A549 (cell line): Measurements from ENCODE around the gene LAMP1. TPM values are rescaled to one million over a fixed set of nuclear protein-coding genes. Genes with fewer than 3 reads are reported as not detected.
A peak's percentile ranks its signal among the peaks of the same experiment; 100 is the strongest.

Experiments
- ATAC-seq, 2 experiments: fragments of 200-7000 bp in 1 of 2; fragments of >200 bp in 1 of 2; cut with Nextera tagmentation in 1 of 2; cut with Tn5 transposase in 1 of 2; 3 replicates each; pipeline versions ENCODE4 v1.8.0 to v1.9.1; 2018 to 2020; ENCODE audit warnings: mild to moderate bottlenecking in 1 of 2, moderate library complexity in 1 of 2
- CTCF ChIA-PET: fragments of 300-600 bp; sonication (Branson Sonifier 250); formaldehyde crosslinking; extraction: SDS; loops from one replicate; lab custom pipeline; 2021; ENCODE audit warnings: antibody characterized with exemption, inconsistent platforms; lab: Yijun Ruan, JAX
- POLR2A ChIA-PET: fragments of 350-600 bp; formaldehyde crosslinking; extraction: SDS; loops from one replicate; lab custom pipeline; 2021; ENCODE audit warnings: antibody characterized with exemption, inconsistent platforms; lab: Yijun Ruan, JAX
- DNase-seq, 2 experiments: peaks; one replicate each; pipeline versions ENCODE4 v3.0.0 to v3.0.0-alpha.2; 2011 to 2016; ENCODE audit warnings: low read depth in 1 of 2, low spot score in 1 of 2
- FAIRE-seq: peaks from 2 replicates; lab custom pipeline; 2011; peaks lifted over from hg19 to GRCh38; lab: Jason Lieb, UNC
- H3K27ac ChIP-seq, 2 experiments: fragments of >200 bp; sonication (Bioruptor Twin); formaldehyde crosslinking; 3 replicates each; pipeline ENCODE4 v1.5.1; 2016 to 2017
- H3K4me1 ChIP-seq: fragments of >200 bp; sonication (Bioruptor Twin); formaldehyde crosslinking; 3 replicates; pipeline ENCODE4 v1.6.1; 2016
- H3K4me2 ChIP-seq: fragments of >200 bp; sonication (Bioruptor Twin); formaldehyde crosslinking; 3 replicates; pipeline ENCODE4 v1.6.1; 2016
- H3K4me3 ChIP-seq: fragments of >200 bp; sonication (Bioruptor Twin); formaldehyde crosslinking; 3 replicates; pipeline ENCODE4 v1.5.1; 2016
- H3K9me3 ChIP-seq: fragments of >200 bp; sonication (Bioruptor Twin); formaldehyde crosslinking; 3 replicates; pipeline ENCODE4 v1.6.1; 2016
- BHLHE40 ChIP-seq: IDR thresholded peaks from 2 replicates; pipeline ENCODE4 v1.6.1; 2012; ENCODE audit warnings: low read depth, low read length, inconsistent platforms
- CBX2 ChIP-seq: fragments of 200-600 bp; sonication (generic); IDR thresholded peaks from 2 replicates; pipeline ENCODE4 v1.6.1; 2016; ENCODE audit warnings: low read depth, mild to moderate bottlenecking, borderline replicate concordance
- CHD2 ChIP-seq: fragments of 150-350 bp; IDR thresholded peaks from 2 replicates; pipeline ENCODE4 v1.6.1; 2014; ENCODE audit warnings: low read length; ENCODE audit not compliant: partially characterized antibody
- CHD4 ChIP-seq: fragments of 200-600 bp; sonication (generic); IDR thresholded peaks from 2 replicates; pipeline ENCODE4 v1.6.1; 2016; ENCODE audit warnings: antibody characterized with exemption, mild to moderate bottlenecking, borderline replicate concordance
- CTCF ChIP-seq: fragments of >200 bp; sonication (Bioruptor Twin); formaldehyde crosslinking; IDR thresholded peaks from 3 replicates; pipeline ENCODE4 v1.5.1; 2016
- ELK1 ChIP-seq: fragments of 150-350 bp; IDR thresholded peaks from 2 replicates; pipeline ENCODE4 v1.6.1; 2014; ENCODE audit warnings: low read depth, mild to moderate bottlenecking, low read length
- EP300 ChIP-seq, 2 experiments: fragments of >200 bp; sonication (Bioruptor Twin); formaldehyde crosslinking; IDR thresholded peaks; 2 replicates in 1 of 2; 3 replicates in 1 of 2; pipeline ENCODE4 v1.6.1; 2016 to 2017
- ESRRA ChIP-seq: fragments of 150-350 bp; IDR thresholded peaks from 2 replicates; pipeline ENCODE4 v1.6.1; 2014; ENCODE audit warnings: mild to moderate bottlenecking, low read length, borderline replicate concordance
- FOSB ChIP-seq: fragments of 250-450 bp; sonication (Bioruptor Pico); IDR thresholded peaks from 2 replicates; pipeline ENCODE4 v1.5.0; 2020; ENCODE audit warnings: mild to moderate bottlenecking, moderate library complexity
- FOSL2 ChIP-seq, 2 experiments: fragments of 450-650 bp in 1 of 2; fragments of >200 bp in 1 of 2; sonication (Bioruptor Twin) in 1 of 2; formaldehyde crosslinking; IDR thresholded peaks; 2 replicates each; pipeline versions ENCODE4 v1.5.0 to v1.6.1; 2016 to 2020; ENCODE audit warnings: mild to moderate bottlenecking in 1 of 2, moderate library complexity in 1 of 2
- GATA3 ChIP-seq: IDR thresholded peaks from 2 replicates; pipeline ENCODE4 v1.6.1; 2012; ENCODE audit warnings: borderline replicate concordance
- HOXA7 ChIP-seq: fragments of 250-450 bp; sonication (Bioruptor Pico); IDR thresholded peaks from 2 replicates; pipeline ENCODE4 v1.5.0; 2020; ENCODE audit warnings: mild to moderate bottlenecking, moderate library complexity
- JUN ChIP-seq, 2 experiments: fragments of >200 bp; sonication (Bioruptor Twin); formaldehyde crosslinking; IDR thresholded peaks; 2 replicates in 1 of 2; 3 replicates in 1 of 2; pipeline ENCODE4 v1.6.1; 2016 to 2017
- MAZ ChIP-seq: fragments of 150-350 bp; IDR thresholded peaks from 2 replicates; pipeline ENCODE4 v1.6.1; 2014; ENCODE audit warnings: antibody characterized with exemption, low read depth, low read length, borderline replicate concordance
- NPAS2 ChIP-seq: fragments of 250-450 bp; sonication (Bioruptor Pico); IDR thresholded peaks from 2 replicates; pipeline ENCODE4 v1.8.0; 2022; ENCODE audit warnings: mild to moderate bottlenecking, moderate library complexity, borderline replicate concordance
- PBX3 ChIP-seq: IDR thresholded peaks from 2 replicates; pipeline ENCODE4 v1.6.1; 2012
- RAD21 ChIP-seq, 2 experiments: fragments of >200 bp in 1 of 2; sonication (Bioruptor Twin) in 1 of 2; formaldehyde crosslinking in 1 of 2; IDR thresholded peaks in 1 of 2; conservative IDR thresholded peaks in 1 of 2; 2 replicates in 1 of 2; 3 replicates in 1 of 2; pipeline ENCODE4 v1.6.1; 2012 to 2018; ENCODE audit warnings: inconsistent platforms in 1 of 2
- RFX5 ChIP-seq: fragments of 450-650 bp; IDR thresholded peaks from 2 replicates; pipeline ENCODE4 v1.7.1; 2014; ENCODE audit warnings: antibody characterized with exemption, mild to moderate bottlenecking, moderate library complexity
- RNF2 ChIP-seq: fragments of 200-600 bp; sonication (generic); IDR thresholded peaks from 2 replicates; pipeline ENCODE4 v1.6.1; 2016; ENCODE audit warnings: low read depth, mild to moderate bottlenecking, antibody characterized with exemption, moderate library complexity, borderline replicate concordance
- SMC3 ChIP-seq: fragments of >200 bp; sonication (Bioruptor Twin); formaldehyde crosslinking; IDR thresholded peaks from 3 replicates; pipeline ENCODE4 v1.6.1; 2018; ENCODE audit warnings: inconsistent platforms
- SREBF2 ChIP-seq: fragments of 450-650 bp; IDR thresholded peaks from 2 replicates; pipeline ENCODE4 v1.6.1; 2014; ENCODE audit warnings: mild to moderate bottlenecking, moderate library complexity
- TFCP2L1 ChIP-seq: fragments of 250-450 bp; sonication (Bioruptor Pico); IDR thresholded peaks from 2 replicates; pipeline ENCODE4 v1.5.0; 2021; ENCODE audit warnings: mild to moderate bottlenecking
- TP53 ChIP-seq: fragments of 250-450 bp; sonication (Bioruptor Pico); IDR thresholded peaks from 2 replicates; pipeline ENCODE4 v1.5.0; 2021; ENCODE audit warnings: mild to moderate bottlenecking, moderate library complexity
- WGBS: methylation state at CpG from one replicate; pipeline ENCODE4 v1.1.6; 2017; ENCODE audit errors: missing lambda C conversion rate; 5-methylcytosine and 5-hydroxymethylcytosine counted together
- polyA plus RNA-seq, 4 experiments: library from polyadenylated mRNA; depleted of rRNA in 3 of 4; stranded (reverse); fragments of >200 nt; fragmentation: RNase III in 1 of 4; extraction: RNeasy Plus Mini Kit Qiagen cat#74134 plus additional on column Dnase treatment in 1 of 4; gene quantifications; 2 replicates in 3 of 4; 3 replicates in 1 of 4; pipeline ENCODE4 v1.2.3, GENCODE V29; 2011 to 2017

The LAMP1 gene
- polyA plus RNA-seq, 2 of the 4 experiments (the other 2 are of a cell fraction), result 58.7 to 114 TPM

- H3K27ac ChIP-seq, result no peak overlapping the region
- ATAC-seq, result no peak
- 92% methylated on average over 3 of the region's 3 CpGs for WGBS
- no peaks in the 10 kb centered on the region for H3K9me3 ChIP-seq
- POLR2A ChIA-PET, result no interaction called here
- no peak for TF ChIP-seq HOXA7 (CRISPR knock-in tag)
- TF ChIP-seq EP300 (IDR thresholded peaks at IDR 0.05), result no peak
- no peak for TF ChIP-seq CHD4
- no peak for TF ChIP-seq BHLHE40
- no peak for TF ChIP-seq RFX5
- no peak for TF ChIP-seq ESRRA
- TF ChIP-seq, all 56 proteins: peak for 0
- DNase-seq (no peak), FAIRE-seq (no peak)
- H3K4me1 ChIP-seq, result no peaks in the 10 kb centered on the region
- no peak overlapping the region for H3K4me2 ChIP-seq
- CTCF ChIA-PET, result interaction anchor here (0.9 to 1.5 kb wide), 5 partner anchors 9 to 119 kb away, joined by 3 to 6 read pairs (median 5); no protein-coding TSS in a partner anchor
- H3K4me3 ChIP-seq, result no peak overlapping the region
These were observed 22.3 kb upstream of the LAMP1 start for GRCh38 chr13:113274721-113275120.

- WGBS, result 10% methylated on average over 3 of the region's 3 CpGs
- Histone ChIP-seq H3K4me2 (0 out of 3 replicates have a peak overlapping the region, but pooled peaks have one; percentile 18), H3K4me1 (no peaks in the 10 kb centered on the region), H3K9me3 (no peaks in the 10 kb centered on the region), H3K27ac (no peak overlapping the region), H3K4me3 (no peak overlapping the region)
- CTCF ChIA-PET, result interaction anchor here (0.7 kb wide), 2 partner anchors 24 to 297 kb away, joined by 3 read pairs; no protein-coding TSS in a partner anchor
- POLR2A ChIA-PET, result no interaction called here
- no peak for FAIRE-seq
- peak; percentile 87 to 94 for ATAC-seq
- peak; percentile 19 to 53 for DNase-seq
- TF ChIP-seq FOSB (CRISPR knock-in tag) (no peak), JUN (IDR thresholded peaks at IDR 0.05) (no peak), FOSL2 (IDR thresholded peaks at IDR 0.05) (no peak), FOSL2 (CRISPR knock-in tag; IDR thresholded peaks at IDR 0.05) (peak; percentile 49), CTCF (peak; percentile 44; the same call in 2 of the 3 replicates), CBX2 (no peak), ELK1 (no peak), SMC3 (peak; percentile 47; the same call in 2 of the 3 replicates), CHD2 (no peak), PBX3 (no peak), RAD21 (conservative IDR thresholded peaks at IDR 0.05 in 1 of 2, IDR thresholded peaks at IDR 0.05 in 1 of 2) (peak; percentile 25 to 36; a peak in 2 of 5 replicates), SREBF2 (no peak)
These were observed 21.7 kb upstream of the LAMP1 start for GRCh38 chr13:113275387-113275786.

GRCh38 chr13:113280126-113280525, 16.9 kb upstream of the LAMP1 start:
- POLR2A ChIA-PET, result no interaction called here
- H3K4me3 ChIP-seq, result no peak overlapping the region
- DNase-seq (no peak), ATAC-seq (no peak), FAIRE-seq (no peak)
- 78% methylated on average over 6 of the region's 6 CpGs for WGBS
- no peak overlapping the region for H3K27ac ChIP-seq
- H3K9me3 ChIP-seq, result no peaks in the 10 kb centered on the region
- H3K4me1 ChIP-seq, result no peaks in the 10 kb centered on the region
- no peak for TF ChIP-seq NPAS2 (CRISPR knock-in tag)
- no peak for TF ChIP-seq GATA3
- no peak for TF ChIP-seq RNF2
- TF ChIP-seq MAZ, result no peak
- no peak for TF ChIP-seq TFCP2L1
- TF ChIP-seq TP53 (CRISPR knock-in tag), result no peak
- H3K4me2 ChIP-seq, result no peak overlapping the region
- CTCF ChIA-PET, result no interaction called here
